GM18870 (cell line): ENCODE results near the gene C11orf52.
"Not testable (repeated sequence)": the region's sequence is repeated elsewhere in the genome, so short reads cannot be mapped to it uniquely, and the experiment has no call there.

ENCODE experiments used
- ATAC-seq: cut with Tn5 transposase; IDR thresholded peaks from one replicate; pipeline ENCODE4 v1.9.1; 2021; ENCODE audit warnings: moderate library complexity; ENCODE audit not compliant: unreplicated experiment

The C11orf52 gene

DNA sequence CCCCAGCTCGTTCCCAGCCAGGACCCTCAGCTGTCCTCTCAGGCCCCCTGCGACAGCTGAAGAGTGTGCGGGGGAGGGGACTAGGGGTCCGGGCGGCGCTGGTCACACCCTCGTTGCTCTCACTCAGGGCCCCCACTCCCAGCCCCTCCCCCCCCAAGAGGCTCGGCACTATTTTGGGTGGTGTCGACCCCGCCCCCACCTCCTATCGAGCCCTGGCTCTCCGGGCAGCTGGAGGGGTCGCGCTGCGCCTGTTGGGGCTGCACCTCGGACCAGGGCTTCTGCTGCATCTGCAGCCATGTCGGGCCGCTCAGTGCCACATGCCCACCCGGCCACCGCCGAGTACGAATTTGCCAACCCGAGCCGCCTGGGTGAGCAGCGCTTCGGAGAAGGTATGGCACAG, 6.2 kb upstream of the C11orf52 start, which contains the start of gene HSPB2:
TSS of gene HSPB2 (plus strand) at position 200 of the 400 bp plus-strand sequence. CDS start at position 296, 96 bp downstream.
- no peak for ATAC-seq

DNA sequence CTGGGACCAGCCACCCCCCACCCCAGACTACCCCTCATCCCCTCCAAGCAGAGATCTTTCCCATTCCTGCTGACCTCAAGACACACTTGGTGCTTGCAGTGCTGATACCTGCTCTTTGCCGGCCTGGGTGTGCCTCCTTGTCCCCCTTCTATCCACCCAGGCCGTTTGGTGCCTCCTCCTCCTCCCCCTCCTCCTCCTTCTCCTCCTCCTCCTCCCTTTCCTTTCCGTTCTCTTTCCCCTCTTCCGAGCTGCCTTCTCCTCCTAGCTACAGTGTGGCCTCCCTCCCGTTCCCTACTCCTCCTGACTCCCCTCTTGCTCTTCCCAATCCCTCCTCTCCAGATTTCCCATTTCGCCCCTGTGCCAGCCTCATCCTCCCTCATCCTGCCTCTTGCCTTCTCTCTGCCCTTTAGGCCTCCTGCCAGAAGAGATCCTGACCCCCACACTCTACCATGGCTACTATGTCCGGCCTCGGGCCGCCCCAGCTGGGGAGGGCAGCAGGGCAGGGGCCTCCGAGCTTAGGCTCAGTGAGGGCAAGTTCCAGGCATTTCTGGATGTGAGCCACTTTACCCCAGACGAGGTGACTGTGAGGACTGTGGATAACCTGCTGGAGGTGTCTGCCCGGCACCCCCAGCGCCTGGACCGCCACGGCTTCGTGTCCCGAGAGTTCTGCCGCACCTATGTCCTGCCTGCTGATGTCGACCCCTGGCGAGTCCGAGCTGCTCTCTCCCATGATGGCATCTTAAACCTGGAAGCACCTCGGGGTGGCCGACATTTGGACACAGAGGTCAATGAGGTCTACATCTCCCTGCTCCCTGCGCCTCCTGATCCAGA, 5.5 kb upstream of the C11orf52 start:
- no peak for ATAC-seq

DNA sequence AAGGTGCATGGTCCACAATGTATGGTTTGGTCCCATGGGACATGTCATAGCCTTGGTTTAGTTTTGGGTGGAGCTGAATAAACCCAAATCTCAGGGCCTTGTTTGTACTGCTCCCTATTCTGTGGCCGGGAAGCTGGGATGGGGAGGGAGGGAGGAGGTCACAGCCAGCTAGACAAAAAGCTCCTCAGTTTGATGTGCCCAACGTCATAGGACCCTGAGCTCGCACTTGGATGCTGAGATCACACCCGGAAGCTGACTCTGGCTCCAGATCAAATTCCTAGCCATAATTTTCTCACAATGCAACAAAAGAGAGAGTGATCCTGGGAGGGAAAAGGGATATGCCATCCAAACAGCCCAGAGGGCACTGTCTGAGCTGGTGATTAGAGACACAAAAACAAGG, 4.7 kb upstream of the C11orf52 start:
- no peak for ATAC-seq

DNA sequence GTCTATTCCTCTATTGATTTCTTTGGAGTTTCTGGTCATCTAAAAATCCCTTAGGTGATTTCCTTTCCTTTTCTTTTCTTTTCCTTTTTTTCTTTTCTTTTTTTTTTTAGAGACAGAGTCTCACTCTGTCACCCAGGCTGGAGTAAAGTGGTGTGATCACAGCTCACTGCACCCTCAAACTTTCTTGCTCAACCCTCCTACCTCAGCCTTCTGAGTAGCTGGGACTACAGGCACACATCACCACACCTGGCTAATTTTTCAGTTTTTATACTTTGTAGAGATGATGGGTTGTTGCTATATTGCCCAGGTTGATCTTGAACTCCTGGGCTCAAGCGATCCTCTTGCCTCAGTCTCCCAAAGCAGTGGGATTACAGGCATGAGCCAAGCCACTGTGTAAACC, 1.9 kb upstream of the C11orf52 start:
- no peak for ATAC-seq

DNA sequence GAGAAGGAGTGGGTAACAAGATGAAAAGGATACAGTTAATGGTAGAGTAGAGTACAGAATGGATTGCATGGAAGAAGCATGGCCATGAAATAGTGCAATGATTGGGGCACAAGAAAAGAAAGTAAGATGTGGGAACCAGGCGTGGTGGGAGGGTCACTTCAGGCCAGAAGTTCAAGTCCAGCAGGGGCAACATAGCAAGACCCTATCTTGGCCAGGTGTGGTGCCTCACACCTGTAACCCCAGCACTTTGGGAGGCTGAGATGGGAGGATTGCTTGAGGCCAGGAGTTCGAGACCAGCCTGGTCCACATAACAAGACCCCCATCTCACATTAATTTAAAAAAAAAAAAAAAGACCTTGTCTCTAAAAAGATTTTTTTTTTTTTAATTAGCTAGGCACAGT, 1.4 kb upstream of the C11orf52 start:
- no peak for ATAC-seq

DNA sequence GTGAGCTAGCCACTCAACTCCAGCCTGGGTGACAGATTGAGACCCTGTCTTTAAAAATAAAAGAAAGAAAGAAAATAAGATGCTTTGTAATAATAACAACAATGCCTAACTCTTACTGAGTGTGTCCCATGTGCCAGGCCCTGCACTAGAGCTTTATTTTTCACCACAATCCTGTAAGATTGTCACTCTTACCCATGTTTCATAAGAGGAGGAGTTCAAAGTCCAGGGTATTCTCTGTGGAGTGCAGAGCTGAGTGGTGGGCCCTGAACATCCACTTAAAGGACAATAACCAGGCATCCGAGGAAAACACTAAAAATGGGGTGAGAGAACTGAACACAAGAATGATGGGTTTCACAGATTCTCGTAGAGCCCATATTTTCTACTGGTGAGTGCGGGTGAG, 925 bp upstream of the C11orf52 start:
- ATAC-seq, result no peak

DNA sequence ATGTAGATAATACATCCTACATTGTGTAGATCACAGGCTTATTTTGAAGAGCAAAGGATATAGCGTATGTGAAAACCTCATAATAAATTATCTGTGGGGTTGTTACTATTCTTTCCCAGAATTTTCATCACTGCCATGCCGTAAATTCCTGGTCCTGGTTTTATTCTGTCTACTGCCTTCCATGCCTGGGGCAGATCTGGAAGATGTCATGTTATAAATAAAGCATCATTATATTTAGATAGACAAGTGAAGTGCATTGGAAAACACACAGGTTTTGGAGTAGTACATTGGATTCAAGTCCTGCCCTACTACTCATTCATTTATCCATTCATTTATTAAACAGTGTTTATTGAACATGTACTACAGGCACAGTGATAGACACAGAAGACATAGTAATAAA, 2.2 kb downstream of the C11orf52 start:
- no peak for ATAC-seq

DNA sequence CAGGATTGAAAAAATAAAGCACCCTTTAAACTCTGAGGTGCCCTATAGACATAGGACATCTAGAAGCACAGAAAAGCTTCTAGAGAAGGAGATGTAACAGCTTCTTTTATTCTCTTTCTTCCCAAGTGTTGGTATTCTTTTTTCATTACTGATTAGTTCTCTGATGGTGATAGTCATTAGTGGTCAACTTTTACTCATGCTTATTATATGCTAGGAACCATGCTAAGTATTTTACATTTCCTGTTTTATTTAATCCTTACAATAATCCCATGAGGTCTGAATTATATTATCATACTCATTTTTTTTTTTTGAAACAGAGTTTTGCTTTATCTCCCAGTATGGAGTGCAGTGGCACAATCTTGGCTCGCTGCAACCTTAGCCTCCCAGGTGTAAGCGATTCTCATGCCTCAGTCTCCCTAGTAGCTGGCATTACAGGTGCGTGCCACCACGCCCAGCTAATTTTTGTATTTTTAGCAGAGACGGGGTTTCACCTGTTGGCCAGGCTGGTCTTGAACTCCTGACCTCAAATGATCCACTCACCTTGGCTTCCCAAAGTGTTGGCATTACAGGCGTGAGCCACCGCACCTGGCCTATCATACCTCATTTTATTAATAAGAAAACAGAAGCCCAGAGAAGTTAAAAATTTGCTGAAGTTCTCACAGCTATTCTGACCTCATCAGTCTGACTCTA, 3.0 kb downstream of the C11orf52 start:
- ATAC-seq, result no peak

DNA sequence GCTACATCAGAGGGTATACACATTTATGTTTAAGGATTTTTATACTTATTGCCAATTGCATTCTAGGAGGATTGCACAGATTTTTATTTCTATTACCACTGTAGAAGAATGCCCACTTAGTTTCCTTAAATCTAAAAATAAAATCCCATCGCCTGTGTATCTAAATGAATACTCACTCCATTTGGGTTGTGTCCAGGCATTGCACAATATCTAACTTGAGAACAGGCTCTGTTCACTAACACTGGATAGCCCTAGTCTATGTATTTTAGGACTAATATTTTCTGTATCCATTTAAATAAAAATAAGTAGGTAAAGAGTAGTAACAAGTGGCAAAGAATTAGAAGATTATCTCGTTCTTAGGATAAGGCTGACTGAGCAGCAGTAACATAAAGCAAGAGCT, 4.1 kb downstream of the C11orf52 start:
- ATAC-seq, result no peak

DNA sequence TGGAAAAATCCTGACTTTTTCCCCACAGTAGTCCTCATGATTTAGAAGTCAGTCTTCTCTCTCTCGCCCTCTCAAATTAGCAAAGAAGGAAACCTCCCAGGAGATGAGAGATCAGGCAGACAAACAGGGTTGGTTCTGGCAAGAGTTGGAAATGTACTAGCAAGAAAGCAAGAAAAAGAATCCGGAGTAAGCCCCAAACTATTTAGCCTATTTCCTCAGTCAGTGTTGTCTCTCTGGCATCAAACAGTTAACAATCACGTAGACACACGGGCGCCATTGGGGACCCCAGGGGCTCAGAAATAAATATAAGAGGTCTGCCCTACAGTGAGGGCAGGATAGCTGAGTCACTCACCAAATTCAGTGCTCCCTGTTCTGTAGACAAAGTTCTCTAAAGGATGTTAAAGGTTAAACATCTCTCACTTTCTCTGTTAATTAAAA, 4.7 kb downstream of the C11orf52 start:
- no peak for ATAC-seq

DNA sequence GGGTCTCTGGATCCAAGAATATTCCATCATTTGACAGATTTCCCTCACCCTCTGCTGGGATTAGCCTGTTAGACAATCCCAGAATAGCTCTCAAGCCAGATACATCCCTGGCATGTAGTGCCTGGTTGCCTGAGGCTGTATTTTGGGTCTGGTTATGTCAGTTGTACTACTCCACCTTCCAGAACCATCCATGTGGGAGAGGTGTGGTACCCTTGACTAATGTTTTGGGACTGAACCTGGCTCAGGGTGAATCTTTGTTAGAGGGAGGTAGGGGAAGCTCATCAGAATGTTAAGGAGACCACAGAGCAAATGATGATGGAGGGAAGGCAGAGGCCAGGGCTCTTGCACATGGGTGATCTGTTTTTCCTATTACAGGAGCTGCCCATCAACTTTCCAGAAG, 5.2 kb downstream of the C11orf52 start:
- no peak for ATAC-seq

DNA sequence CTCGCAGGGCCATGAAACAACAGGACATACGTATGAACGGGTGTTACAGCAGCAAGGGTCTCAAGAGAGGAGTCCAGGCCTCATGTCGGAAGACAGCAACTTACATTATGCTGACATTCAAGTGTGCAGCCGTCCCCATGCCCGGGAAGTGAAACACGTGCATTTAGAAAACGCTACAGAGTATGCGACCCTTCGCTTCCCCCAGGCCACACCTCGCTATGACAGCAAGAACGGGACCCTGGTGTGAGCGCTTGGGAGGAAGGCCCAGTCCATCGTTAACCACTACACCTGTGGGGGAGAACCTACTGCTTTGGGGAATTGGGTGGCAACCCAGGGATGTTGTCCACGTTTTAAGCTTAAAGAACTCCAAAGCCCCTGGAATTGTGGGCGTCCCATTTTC, 7.2 kb downstream of the C11orf52 start:
- no peak for ATAC-seq

DNA sequence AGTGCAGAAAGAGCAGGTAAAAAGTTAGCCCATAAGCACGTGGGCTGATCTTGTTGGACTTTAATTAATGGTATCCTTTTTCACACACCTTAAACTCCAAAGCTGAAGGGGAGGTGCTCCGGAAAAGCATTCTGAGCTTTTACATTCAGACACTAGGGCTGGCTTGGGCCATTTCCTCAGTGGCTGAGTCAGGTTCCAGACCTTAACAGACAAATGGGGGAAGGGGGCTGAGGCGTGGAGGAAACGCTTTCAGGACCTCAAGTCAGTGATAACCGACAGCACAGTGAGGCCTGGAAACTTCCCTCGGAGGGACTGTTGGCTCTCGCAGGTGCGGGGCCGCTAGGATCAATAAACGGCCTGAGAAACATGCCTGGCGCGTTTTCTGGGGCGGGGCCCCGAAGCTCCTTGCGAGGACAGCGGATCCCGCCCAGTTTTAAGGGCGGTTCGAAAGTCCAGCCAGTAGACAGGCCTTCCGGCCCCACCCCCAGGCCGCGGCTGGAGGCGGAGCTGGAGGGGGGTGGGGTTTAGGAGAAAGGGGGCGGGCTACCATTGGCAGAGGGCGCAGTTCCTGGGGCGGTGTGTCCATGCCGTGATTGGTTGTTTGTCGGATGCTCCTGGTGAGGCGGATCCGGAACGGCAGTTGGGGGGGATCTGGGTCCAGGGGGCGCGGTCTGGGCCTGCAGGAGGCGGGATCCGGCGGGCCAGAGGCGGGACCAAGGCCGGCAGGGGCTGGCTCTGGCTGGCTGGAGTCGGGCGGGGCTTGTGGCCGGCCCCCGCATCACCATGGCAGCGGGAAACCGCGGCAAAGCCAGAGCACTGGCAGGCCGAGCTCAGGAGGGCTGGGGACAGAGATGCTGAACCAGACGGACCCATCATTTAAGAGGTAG, 8.0 kb downstream of the C11orf52 start:
- peak; percentile 83 for ATAC-seq

DNA sequence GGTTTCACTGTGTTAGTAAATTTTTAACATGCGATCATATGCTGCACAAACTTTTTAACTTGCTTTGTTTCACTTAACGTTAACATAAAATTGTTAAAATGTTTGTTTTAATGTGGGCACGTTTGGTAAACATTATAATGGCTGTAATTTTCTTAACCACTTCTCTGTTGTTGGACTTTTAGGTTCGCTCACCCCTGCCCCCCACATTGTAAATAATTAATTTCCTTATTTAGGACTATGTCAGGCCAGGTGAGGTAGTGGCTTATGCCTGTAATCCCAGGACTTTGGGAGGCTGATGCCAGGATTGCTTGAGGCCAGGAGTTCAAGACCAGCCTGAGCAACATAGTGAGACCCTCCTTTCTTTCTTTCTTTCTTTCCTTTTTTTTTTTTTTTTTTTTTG, 11.8 kb downstream of the C11orf52 start:
- no peak for ATAC-seq

DNA sequence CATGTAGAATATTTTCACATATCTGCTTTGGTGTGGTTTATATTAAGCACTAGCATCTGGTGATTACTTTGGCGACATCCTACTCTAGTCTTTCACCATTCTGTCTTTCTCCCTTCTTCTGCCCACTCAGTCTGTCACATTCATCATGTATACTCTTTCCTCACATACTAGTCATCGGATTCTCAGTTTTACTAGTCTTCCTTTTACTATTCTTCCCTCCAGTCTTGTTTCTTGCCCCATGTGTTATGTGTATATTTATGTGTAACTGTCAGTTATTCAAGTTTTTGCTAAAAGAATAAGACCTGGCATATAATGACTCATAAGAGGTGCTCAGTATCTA, 13.9 kb downstream of the C11orf52 start:
- ATAC-seq, result no peak

DNA sequence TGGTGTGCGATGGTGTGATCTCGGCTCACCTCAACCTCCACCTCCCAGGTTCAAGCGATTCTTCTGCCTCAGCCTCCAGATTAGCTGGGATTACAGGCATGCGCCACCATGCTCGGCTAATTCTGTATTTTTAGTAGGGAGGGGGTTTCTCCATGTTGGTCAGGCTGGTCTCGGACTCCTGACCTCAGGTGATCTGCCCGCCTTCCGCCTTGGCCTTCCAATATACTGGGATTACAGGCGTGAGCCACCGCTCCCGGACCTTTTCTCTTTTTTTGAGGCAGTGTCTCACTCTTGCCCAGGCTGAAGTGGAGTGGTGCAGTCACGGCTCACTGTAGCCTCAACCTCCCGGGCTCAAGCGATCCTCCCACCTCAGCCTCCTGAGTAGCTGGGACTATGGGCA, 14.5 kb downstream of the C11orf52 start:
- not testable (repeated sequence) for ATAC-seq

DNA sequence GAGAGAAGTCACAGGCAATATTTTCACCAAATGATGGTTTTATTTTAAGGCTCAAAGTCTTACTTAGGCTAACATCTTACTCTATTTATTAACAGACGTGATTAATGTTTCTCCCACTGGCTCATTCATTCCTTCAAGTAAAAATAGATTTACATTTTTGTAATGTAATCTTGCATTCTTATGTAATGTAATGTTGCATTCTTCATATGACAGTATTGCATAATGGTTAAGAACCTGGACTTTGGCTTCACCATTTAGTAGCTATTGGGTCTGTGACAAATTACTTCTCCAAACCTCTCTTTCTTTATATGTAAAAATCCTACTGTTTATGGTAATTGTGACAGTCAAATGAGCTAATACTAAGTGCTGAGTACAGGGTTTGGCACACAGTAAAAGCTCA, 15.2 kb downstream of the C11orf52 start:
- no peak for ATAC-seq

DNA sequence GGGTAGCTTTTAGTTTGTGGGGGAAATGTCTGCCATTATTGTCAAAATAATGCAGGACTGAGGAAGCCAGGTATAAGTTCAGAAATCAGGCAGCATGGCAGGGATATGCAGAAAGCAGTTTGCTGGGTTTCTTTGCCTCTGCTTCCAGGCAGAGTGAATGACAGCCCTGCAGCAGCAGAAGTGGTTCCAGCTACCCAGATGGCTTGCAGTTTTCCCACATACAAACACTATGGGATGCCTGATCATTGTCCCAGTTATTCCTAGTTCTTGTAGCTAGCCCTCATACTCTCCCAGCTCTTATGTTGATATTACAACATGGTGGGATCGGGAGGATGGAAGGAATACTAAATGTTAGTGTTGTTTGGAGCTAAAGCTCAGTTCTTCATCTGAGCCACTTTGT, 15.6 kb downstream of the C11orf52 start:
- ATAC-seq, result no peak

DNA sequence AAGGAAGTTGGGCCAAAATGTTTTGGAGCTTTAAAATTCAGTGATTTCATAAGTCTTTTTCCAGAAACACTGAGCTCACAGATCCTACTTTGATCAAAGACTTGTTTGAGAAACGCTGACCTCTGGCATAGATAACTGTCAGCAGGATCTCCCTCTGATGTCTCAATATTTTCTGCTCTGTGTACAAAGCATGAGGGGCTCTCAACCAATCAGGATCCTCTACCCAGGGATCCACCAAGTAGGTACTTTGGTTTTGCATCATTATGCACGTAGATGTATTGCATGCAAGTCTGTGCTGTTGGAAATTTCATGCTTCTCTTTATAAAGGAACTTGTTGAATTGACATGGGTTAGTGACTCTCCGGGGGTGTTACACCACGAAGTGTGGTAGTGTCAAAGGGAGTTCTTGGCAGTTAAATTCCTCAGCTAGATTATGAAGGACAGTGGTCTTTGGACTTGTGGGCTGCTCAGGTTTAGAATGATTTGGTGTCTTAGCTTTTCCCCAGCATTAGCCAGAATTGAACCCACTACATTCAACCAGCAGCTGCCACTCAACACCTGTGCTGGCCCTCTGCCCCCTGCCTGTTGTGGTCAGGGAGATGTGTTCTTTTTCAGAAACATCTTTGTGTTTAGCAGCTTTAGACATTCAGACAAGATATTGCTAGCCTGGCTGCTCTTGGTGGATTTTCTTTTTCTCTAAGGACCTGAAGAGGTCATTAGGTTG, 16.8 kb downstream of the C11orf52 start:
- ATAC-seq, result no peak

DNA sequence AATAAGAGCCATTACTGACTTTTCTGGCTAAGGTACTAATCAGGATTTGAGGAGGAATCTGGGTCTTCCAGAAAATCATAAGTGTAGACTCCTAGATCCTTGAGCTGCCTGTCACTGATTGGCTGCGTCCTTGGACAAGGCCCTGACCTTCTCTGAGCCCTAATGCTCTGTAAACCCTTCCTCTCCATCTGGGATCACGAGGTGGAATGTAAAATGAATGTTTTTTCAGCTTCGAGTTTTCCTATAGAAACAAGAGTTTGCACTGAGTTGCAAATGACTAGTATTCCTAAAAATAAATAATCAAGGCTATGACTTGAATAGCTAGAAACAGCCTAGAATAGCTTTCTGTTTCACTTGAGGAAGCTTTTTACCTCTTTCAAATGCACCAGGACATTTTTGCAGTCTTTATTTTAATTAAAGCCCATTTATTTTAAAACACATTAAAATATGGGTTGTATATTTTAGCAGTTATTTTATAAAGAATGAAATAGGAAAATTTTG, 17.4 kb downstream of the C11orf52 start:
- no peak for ATAC-seq

DNA sequence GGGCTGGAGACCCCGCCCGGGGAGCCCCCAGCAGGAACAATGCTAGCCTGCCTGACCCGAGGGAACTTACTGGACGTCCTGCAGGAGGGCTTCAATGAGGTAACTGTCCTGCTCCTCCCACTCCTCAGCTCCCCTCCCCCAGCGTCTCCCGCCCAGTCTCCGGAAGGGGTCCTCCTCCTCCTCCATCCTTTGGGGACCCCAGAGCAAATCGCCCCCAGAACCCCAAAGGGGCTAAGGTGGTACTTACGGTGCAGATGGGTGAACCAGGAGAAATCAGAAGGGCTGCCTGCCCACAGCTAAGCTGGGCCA, 18.7 kb downstream of the C11orf52 start:
- ATAC-seq, result no peak
